Activated CD4-positive, alpha-beta T cell treated with anti-CD3 and anti-CD28 coated beads, Interleukin-2, amount 10 ng/mL, durations not matched to agents 24 days and 14 days (primary cell): ENCODE measurements around the gene EPHB1. TPM values are rescaled to one million over a fixed set of nuclear protein-coding genes. Genes with fewer than 3 reads are reported as not detected.
"Not testable (repeated sequence)": the region's sequence is repeated elsewhere in the genome, so short reads cannot be mapped to it uniquely, and the experiment has no call there.

Experiments
- DNase-seq: peaks from one replicate; pipeline ENCODE4 v3.0.0; 2022
- H3K27ac Mint-ChIP-seq: one replicate; pipeline ENCODE4 v1.8.0; 2022; ENCODE audit warnings: mild to moderate bottlenecking, mixed read lengths
- H3K27me3 Mint-ChIP-seq: one replicate; pipeline ENCODE4 v1.8.0; 2022; ENCODE audit warnings: mixed read lengths
- H3K36me3 Mint-ChIP-seq: one replicate; pipeline ENCODE4 v1.8.0; 2022; ENCODE audit warnings: low read depth, mild to moderate bottlenecking, mixed read lengths
- H3K4me1 Mint-ChIP-seq: one replicate; pipeline ENCODE4 v1.8.0; 2021; ENCODE audit warnings: mixed read lengths
- H3K4me3 Mint-ChIP-seq: one replicate; pipeline ENCODE4 v1.8.0; 2022; ENCODE audit warnings: mild to moderate bottlenecking, moderate library complexity, mixed read lengths
- H3K9me3 Mint-ChIP-seq: one replicate; pipeline ENCODE4 v1.8.0; 2021; ENCODE audit warnings: mixed read lengths
- intact Hi-C: fragments of 100-400 bp; cut with micrococcal nuclease; formaldehyde crosslinking; loops from one replicate; pipeline ENCODE4 v1.15.1; 2023
- total RNA-seq: library from RNA; stranded (reverse); gene quantifications from 2 replicates; pipeline ENCODE4 v1.2.3, GENCODE V29; 2022

Gene EPHB1
- total RNA-seq, 1 donor from 2014 or later: 1.6 TPM

DNA sequence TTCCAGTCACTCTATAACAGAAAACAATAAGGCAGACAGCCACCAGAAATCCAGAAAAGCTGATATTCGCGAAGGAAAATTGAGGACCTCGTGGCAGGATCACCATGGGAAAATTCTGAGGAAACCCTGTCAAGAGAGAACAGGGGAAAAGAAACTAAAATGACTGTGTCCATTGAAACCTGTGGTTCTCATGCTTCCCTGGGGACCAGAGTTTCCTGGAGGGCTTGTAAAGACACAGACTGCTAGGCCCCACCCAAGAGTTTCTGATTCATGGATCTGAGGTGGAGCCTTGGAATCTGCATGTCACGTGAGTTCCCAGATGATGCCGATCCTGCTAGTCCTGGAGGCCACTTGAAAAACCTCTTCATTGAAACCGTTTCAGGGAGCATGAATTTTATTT, 420.5 kb downstream of the EPHB1 start:
- Mint-ChIP-seq H3K27ac (no peak overlapping the region), H3K9me3 (no peaks in the 10 kb centered on the region), H3K4me1 (no peaks in the 10 kb centered on the region), H3K36me3 (no peaks in the 10 kb centered on the region), H3K27me3 (no peaks in the 10 kb centered on the region), H3K4me3 (no peak overlapping the region)
- DNase-seq: no peak
- intact Hi-C loops: no loop called here

GRCh38 chr3:135216659-135217058, 421.6 kb downstream of the EPHB1 start:
- Mint-ChIP-seq H3K4me3 (no peak overlapping the region), H3K27ac (no peak overlapping the region), H3K27me3 (no peaks in the 10 kb centered on the region), H3K9me3 (no peaks in the 10 kb centered on the region), H3K36me3 (no peaks in the 10 kb centered on the region), H3K4me1 (no peaks in the 10 kb centered on the region)
- intact Hi-C loops: no loop called here
- no peak for DNase-seq

GRCh38 chr3:135217730-135218129, 422.7 kb downstream of the EPHB1 start:
- intact Hi-C loops: no loop called here
- Mint-ChIP-seq H3K4me1 (no peaks in the 10 kb centered on the region), H3K9me3 (no peaks in the 10 kb centered on the region), H3K36me3 (no peaks in the 10 kb centered on the region), H3K27ac (no peak overlapping the region), H3K4me3 (no peak overlapping the region), H3K27me3 (no peaks in the 10 kb centered on the region)
- DNase-seq: no peak

DNA sequence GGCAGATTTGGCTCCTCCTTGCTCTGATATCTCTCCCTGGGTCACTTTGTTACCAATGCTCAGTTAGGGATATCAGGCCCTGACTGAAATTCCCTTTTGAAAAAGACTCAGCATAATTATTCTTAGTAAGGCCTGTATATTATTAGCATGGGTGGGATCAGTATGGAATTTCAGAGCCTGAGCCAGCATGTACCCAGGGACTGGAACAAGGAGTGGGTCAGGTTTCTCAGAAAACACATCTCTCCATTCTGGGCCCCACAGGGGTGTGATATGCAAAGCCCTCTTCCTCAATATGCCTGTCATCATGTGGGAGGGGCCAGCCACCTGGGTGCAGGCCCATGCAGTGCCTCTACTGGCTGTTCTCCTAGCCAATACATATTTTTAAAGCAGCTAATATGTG, 423.2 kb downstream of the EPHB1 start:
- Mint-ChIP-seq H3K4me1 (no peaks in the 10 kb centered on the region), H3K27me3 (no peaks in the 10 kb centered on the region), H3K9me3 (no peaks in the 10 kb centered on the region), H3K36me3 (no peaks in the 10 kb centered on the region), H3K4me3 (no peak overlapping the region), H3K27ac (no peak overlapping the region)
- DNase-seq: no peak
- intact Hi-C loops: no loop called here

DNA sequence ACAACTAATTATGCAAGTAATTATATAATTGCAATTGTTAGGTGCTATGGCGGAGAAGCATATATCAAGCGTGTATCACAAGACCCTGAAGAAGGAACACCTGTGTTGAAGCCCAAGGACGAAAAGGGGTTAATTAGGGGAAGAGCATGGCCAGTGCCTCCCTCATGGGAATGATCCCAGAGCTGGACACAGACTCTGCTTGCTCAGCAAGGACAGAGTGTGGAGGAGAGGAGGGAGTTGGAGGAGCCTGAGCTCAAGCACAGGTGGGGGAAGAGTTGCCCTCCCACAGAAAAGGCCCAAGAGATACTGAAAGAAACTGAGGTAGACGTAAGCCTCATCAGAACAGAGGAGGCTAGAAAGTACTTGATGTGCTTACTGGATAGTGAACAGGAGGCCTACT, 423.7 kb downstream of the EPHB1 start:
- no peaks in the 10 kb centered on the region for H3K4me1 Mint-ChIP-seq
- H3K36me3 Mint-ChIP-seq: no peaks in the 10 kb centered on the region
- H3K27me3 Mint-ChIP-seq: no peaks in the 10 kb centered on the region
- intact Hi-C loops: no loop called here
- no peaks in the 10 kb centered on the region for H3K9me3 Mint-ChIP-seq
- H3K4me3 Mint-ChIP-seq: no peak overlapping the region
- no peak overlapping the region for H3K27ac Mint-ChIP-seq
- no peak for DNase-seq

DNA sequence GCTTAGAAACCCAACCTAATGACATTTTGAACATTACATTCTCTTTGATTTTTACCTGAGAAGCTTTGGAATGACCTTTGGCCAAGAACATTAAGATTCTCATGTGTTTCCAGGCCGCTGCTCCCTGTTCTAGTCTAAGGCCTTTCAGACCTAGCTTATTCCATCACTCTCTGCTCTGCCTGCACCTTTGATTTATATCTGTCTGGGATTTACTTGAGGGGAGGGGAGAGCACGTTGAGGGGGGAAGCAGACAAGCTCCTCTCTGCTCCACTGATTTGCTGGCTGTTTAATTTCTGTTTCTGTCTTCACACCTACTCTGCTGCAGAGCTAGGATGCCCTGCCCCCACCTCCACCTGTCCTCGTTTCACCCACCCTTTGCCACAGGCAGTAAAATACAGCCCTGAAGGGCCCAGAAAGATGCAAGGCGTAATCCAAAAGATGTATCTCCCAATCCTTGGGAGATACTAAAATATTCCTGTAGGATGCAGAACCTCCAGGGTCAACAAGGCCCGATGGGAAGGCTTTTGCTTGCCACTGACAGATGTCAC, 429.8 kb downstream of the EPHB1 start:
- Mint-ChIP-seq H3K27me3 (no peaks in the 10 kb centered on the region), H3K9me3 (no peaks in the 10 kb centered on the region), H3K27ac (no peak overlapping the region), H3K4me3 (no peak overlapping the region), H3K36me3 (no peaks in the 10 kb centered on the region), H3K4me1 (no peaks in the 10 kb centered on the region)
- DNase-seq: no peak
- intact Hi-C loops: no loop called here

DNA sequence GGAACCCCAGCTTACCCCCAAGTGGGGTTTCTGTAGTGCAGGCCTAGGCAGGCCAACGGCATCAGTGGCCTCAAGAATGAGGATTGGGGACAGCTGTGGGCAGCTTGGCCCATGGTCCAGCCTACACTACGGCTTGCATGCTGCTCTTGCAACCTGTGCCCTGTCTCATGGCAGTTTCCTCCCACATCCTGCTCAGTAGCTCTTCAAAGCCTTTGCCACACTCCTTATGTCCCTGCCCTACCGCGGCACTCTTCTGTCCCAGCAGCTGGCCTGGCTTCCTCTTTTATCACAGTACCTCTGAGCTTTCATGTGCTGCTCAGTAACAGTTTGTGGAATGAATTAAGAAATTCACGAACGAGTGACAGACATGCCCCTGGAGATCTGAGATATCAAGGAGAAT, 431.0 kb downstream of the EPHB1 start:
- Mint-ChIP-seq H3K36me3 (no peaks in the 10 kb centered on the region), H3K27ac (no peak overlapping the region), H3K27me3 (no peaks in the 10 kb centered on the region), H3K4me1 (no peaks in the 10 kb centered on the region), H3K4me3 (no peak overlapping the region), H3K9me3 (no peaks in the 10 kb centered on the region)
- intact Hi-C loops: no loop called here
- DNase-seq: no peak

GRCh38 chr3:135228201-135228600, 433.1 kb downstream of the EPHB1 start:
- H3K4me1 Mint-ChIP-seq: no peaks in the 10 kb centered on the region
- intact Hi-C loops: no loop called here
- no peaks in the 10 kb centered on the region for H3K9me3 Mint-ChIP-seq
- H3K27ac Mint-ChIP-seq: no peak overlapping the region
- no peak for DNase-seq
- H3K27me3 Mint-ChIP-seq: no peaks in the 10 kb centered on the region
- H3K4me3 Mint-ChIP-seq: no peak overlapping the region
- H3K36me3 Mint-ChIP-seq: no peaks in the 10 kb centered on the region

DNA sequence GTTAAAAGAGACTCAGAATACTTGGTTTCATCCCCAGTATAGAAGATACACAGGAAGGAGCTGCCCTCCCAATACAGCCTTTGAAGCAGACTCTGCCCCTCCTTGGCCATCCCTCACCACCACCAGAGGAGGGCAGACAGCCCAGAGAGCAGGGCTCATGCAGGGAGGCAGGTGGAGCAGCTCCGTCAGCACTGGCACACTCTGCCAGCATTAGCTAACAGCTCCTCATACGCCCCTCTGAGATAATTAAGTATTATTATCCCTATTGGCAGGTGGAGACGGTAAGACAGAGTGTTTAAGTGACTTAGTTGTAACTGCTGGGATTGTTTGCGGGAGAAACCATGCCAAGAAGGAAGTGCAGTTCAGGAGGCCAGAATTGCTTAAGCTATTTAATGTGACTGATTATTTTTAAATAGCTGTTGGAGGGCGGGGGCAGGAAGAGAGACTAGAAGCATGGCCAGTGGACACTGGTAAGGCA, 434.0 kb downstream of the EPHB1 start:
- Mint-ChIP-seq H3K36me3 (no peaks in the 10 kb centered on the region), H3K9me3 (no peaks in the 10 kb centered on the region), H3K4me1 (no peaks in the 10 kb centered on the region), H3K27me3 (no peaks in the 10 kb centered on the region), H3K4me3 (no peak overlapping the region), H3K27ac (no peak overlapping the region)
- DNase-seq: no peak
- intact Hi-C loops: no loop called here

DNA sequence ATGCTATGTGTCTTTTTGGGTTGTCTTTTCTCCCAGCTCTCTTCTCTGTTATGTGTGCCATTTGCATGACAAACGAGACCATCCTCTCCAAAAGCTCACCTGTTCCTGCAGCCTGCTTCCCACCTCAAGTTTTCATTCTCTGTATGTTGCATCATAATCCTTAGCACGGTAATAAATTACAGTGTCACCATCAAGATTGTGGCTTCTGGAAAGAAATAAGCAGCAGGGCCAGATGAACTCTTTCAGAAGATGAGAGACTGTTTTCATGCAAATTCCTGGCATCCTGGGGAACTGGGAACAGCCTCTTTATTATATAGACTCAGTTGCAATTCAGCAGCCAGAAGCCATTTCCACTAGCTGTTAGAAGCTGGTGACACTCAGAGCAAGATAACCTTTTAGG, 436.7 kb downstream of the EPHB1 start:
- H3K4me3 Mint-ChIP-seq: no peak overlapping the region
- H3K27me3 Mint-ChIP-seq: no peaks in the 10 kb centered on the region
- no peak overlapping the region for H3K27ac Mint-ChIP-seq
- no peaks in the 10 kb centered on the region for H3K36me3 Mint-ChIP-seq
- no peaks in the 10 kb centered on the region for H3K4me1 Mint-ChIP-seq
- DNase-seq: no peak
- intact Hi-C loops: no loop called here
- no peaks in the 10 kb centered on the region for H3K9me3 Mint-ChIP-seq

DNA sequence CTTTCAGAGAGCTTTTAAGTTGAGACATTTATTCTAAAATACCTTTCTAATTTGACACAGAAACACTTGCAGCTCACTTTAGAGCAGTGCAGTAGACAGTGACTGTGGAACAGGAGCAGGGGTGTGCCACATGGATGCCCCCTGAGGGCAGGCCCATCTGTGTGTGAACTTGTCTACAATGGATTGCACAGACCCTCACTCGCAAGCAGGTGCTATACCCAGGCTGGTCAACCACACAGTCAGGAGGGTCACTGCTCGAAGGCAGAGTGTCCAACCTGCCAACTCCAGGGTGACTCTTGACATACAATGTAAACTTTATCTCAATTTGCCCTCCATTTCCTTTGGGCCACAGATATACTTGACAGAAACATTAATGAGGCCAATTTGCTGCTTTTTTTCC, 437.2 kb downstream of the EPHB1 start:
- no peaks in the 10 kb centered on the region for H3K36me3 Mint-ChIP-seq
- H3K9me3 Mint-ChIP-seq: no peaks in the 10 kb centered on the region
- H3K27me3 Mint-ChIP-seq: no peaks in the 10 kb centered on the region
- no peaks in the 10 kb centered on the region for H3K4me1 Mint-ChIP-seq
- H3K4me3 Mint-ChIP-seq: no peak overlapping the region
- DNase-seq: no peak
- H3K27ac Mint-ChIP-seq: no peak overlapping the region
- intact Hi-C loops: no loop called here

- not testable (repeated sequence) for DNase-seq, H3K4me1 Mint-ChIP-seq
These were observed 438.4 kb downstream of the EPHB1 start for GRCh38 chr3:135233476-135233875.

GRCh38 chr3:135235541-135235940, 440.5 kb downstream of the EPHB1 start:
- Mint-ChIP-seq H3K27me3 (no peaks in the 10 kb centered on the region), H3K4me1 (no peaks in the 10 kb centered on the region), H3K4me3 (no peak overlapping the region), H3K36me3 (no peaks in the 10 kb centered on the region), H3K9me3 (no peaks in the 10 kb centered on the region), H3K27ac (no peak overlapping the region)
- no peak for DNase-seq
- intact Hi-C loops: no loop called here

More at GRCh38 chr3:135233476-135233875, 438.4 kb downstream of the EPHB1 start:
- H3K4me3 Mint-ChIP-seq, H3K9me3 Mint-ChIP-seq, intact Hi-C loops, H3K36me3 Mint-ChIP-seq, H3K27ac Mint-ChIP-seq, H3K27me3 Mint-ChIP-seq: not testable (repeated sequence)

DNA sequence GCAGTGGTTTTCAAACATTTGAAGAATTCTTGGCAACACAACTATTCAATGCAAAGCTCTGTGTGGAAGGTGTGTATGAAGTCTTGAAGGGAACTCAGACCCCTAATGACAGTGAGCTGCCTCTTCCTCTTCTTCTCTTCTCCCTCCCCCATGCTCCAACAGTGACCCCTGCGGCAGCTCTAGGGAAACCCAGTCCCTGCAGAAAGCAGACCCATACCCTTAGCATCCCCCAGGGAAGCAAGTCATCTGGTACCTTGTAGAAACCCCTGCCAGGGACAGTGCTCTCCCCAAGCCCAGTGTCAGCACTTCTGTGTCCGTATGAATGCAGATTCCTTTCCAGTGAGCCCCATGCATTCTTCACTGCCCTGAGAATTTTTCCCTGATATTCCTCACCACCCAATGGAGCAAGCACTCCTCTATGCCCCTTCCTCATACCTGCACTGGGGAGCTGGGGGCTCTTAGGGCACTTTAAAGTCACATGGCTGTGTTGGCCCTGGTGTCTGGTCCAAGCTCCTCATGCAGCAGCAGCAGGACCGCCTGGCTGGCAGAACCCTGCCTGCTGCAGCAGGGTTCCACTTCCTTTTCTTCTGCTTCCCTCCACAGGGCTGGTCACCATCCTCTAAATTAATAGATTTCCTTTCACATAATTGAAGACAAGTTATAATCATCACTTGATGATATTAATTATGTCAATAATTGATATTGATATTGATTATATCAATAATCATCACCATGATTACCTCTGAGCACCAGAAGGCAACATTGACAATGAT, 442.5 kb downstream of the EPHB1 start:
- Mint-ChIP-seq H3K9me3 (no peaks in the 10 kb centered on the region), H3K36me3 (no peaks in the 10 kb centered on the region), H3K4me1 (no peaks in the 10 kb centered on the region), H3K27ac (no peak overlapping the region), H3K27me3 (no peaks in the 10 kb centered on the region), H3K4me3 (no peak overlapping the region)
- DNase-seq: no peak
- intact Hi-C loops: no loop called here
